K562 (cell line): Measurements from ENCODE around the gene SYCP3. TPM values are rescaled to one million over a fixed set of nuclear protein-coding genes. Genes with fewer than 3 reads are reported as not detected.

Experiments
- ARHGAP35 ChIP-seq: fragments of 450-650 bp; IDR thresholded peaks from 2 replicates; pipeline ENCODE4 v1.6.1; 2018; ENCODE audit not compliant: partially characterized antibody
- ATF1 ChIP-seq, 2 experiments: fragments of 450-650 bp in 1 of 2; IDR thresholded peaks; 2 replicates each; pipeline ENCODE4 v1.6.1; 2016; ENCODE audit warnings: missing compliant biosample characterization in 1 of 2, missing genetic modification characterization in 1 of 2
- FOSL1 ChIP-seq: fragments of 200-800 bp; sonication (Bioruptor generic); conservative IDR thresholded peaks from 2 replicates; pipeline ENCODE4 v1.6.1; 2016; ENCODE audit warnings: missing genetic modification characterization, missing compliant biosample characterization
- GTF2F1 ChIP-seq: IDR thresholded peaks from 2 replicates; pipeline ENCODE4 v1.6.1; 2011; ENCODE audit warnings: low read depth, low read length, improper control_type of control experiment
- MTA1 ChIP-seq: fragments of 450-650 bp; IDR thresholded peaks from 2 replicates; pipeline ENCODE4 v1.6.1; 2017; ENCODE audit warnings: borderline replicate concordance
- MTA2 ChIP-seq: fragments of 450-650 bp; IDR thresholded peaks from 2 replicates; pipeline ENCODE4 v1.6.1; 2016; ENCODE audit warnings: low read depth
- NFE2 ChIP-seq: IDR thresholded peaks from 2 replicates; pipeline ENCODE4 v1.6.1; 2014; ENCODE audit warnings: antibody characterized with exemption, low read depth
- NR2F6 ChIP-seq: fragments of 450-650 bp; formaldehyde crosslinking; IDR thresholded peaks from 2 replicates; pipeline ENCODE4 v1.4.0; 2020; ENCODE audit warnings: mild to moderate bottlenecking
- NUFIP1 ChIP-seq: fragments of 450-650 bp; IDR thresholded peaks from 2 replicates; pipeline ENCODE4 v1.6.1; 2018; ENCODE audit not compliant: partially characterized antibody
- OTX1 ChIP-seq: fragments of 450-650 bp; formaldehyde crosslinking; IDR thresholded peaks from 2 replicates; pipeline ENCODE4 v1.4.0; 2022; ENCODE audit warnings: mild to moderate bottlenecking
- PHF21A ChIP-seq: fragments of 450-650 bp; IDR thresholded peaks from 2 replicates; pipeline ENCODE4 v1.6.1; 2017; ENCODE audit warnings: low read depth, borderline replicate concordance
- PML ChIP-seq: IDR thresholded peaks from 2 replicates; pipeline ENCODE4 v1.6.1; 2012; ENCODE audit warnings: low read length, inconsistent platforms
- POLR2AphosphoS5 ChIP-seq: IDR thresholded peaks from 2 replicates; pipeline ENCODE4 v1.6.1; 2011; ENCODE audit warnings: mild to moderate bottlenecking, low read depth, low read length, moderate library complexity; ENCODE audit not compliant: control insufficient read depth, insufficient read depth
- SIX5 ChIP-seq, 2 experiments: IDR thresholded peaks; 2 replicates each; pipeline ENCODE4 v1.6.1; 2011; ENCODE audit warnings: low read length in 2 of 2, borderline replicate concordance in 1 of 2, low read depth in 1 of 2, mild to moderate bottlenecking in 1 of 2, moderate library complexity in 1 of 2; ENCODE audit not compliant: insufficient read depth in 1 of 2
- U2AF1 ChIP-seq: fragments of 200-400 bp; formaldehyde crosslinking; optimal IDR thresholded peaks from 2 replicates; pipeline ENCODE3; 2017; ENCODE audit warnings: mild to moderate bottlenecking, low read depth, low read length, moderate library complexity
- ZNF583 ChIP-seq: fragments of 250-450 bp; sonication (Bioruptor Pico); IDR thresholded peaks from 2 replicates; pipeline ENCODE4 v1.4.0; 2020
- polyA plus RNA-seq, 8 experiments: library from polyadenylated mRNA; depleted of rRNA in 4 of 8; stranded (reverse) in 5 of 8; unstranded in 3 of 8; fragments of >200 nt; fragmentation: Nextera tagmentation in 2 of 8; fragmentation: Illumina TruSeq in 1 of 8; extraction: Ambion mirVana in 2 of 8; extraction: Trizol in 1 of 8; gene quantifications; 2 replicates each; pipeline versions ENCODE4 v1.2.1 to v1.2.3, GENCODE V29; 2011 to 2014; ENCODE audit warnings: inconsistent platforms in 1 of 8, missing spikeins in 1 of 8
- total RNA-seq, 7 experiments: library from RNA; depleted of rRNA in 6 of 7; stranded (reverse); fragments of >200 nt in 6 of 7; fragmentation: Illumina TruSeq in 2 of 7; extraction: Trizol in 2 of 7; gene quantifications; 2 replicates each; pipeline versions ENCODE4 v1.2.1 to v1.2.3, GENCODE V29; 2011 to 2021; ENCODE audit warnings: low replicate concordance in 1 of 7
- TF ChIP-seq, protein P1 (sequence below), 2 experiments: IDR thresholded peaks; 2 replicates each; pipeline ENCODE4 v1.6.1; 2012; ENCODE audit warnings: improper control_type of control experiment in 2 of 2, low read depth in 2 of 2, low read length in 2 of 2, borderline replicate concordance in 1 of 2
- TF ChIP-seq, protein P2 (sequence below): sonication (generic); formaldehyde crosslinking; IDR thresholded peaks from 2 replicates; pipeline ENCODE4 v1.4.0; 2020; ENCODE audit warnings: mild to moderate bottlenecking, missing genetic modification reagents
- TF ChIP-seq, protein P3 (sequence below): fragments of 450-650 bp; IDR thresholded peaks from 2 replicates; pipeline ENCODE4 v1.6.1; 2016; ENCODE audit warnings: borderline replicate concordance
- TF ChIP-seq, protein P4 (sequence below): fragments of 250-450 bp; sonication (Bioruptor Pico); IDR thresholded peaks from 2 replicates; pipeline ENCODE4 v1.5.1; 2021; ENCODE audit warnings: mild to moderate bottlenecking

SYCP3 gene
- total and polyA plus RNA-seq, 9 of the 15 experiments (the other 6 are each of a cell fraction or from before 2014, with no cell fraction given), result 0.11 to 0.25 (median 0.22) TPM; not detected in 4

DNA sequence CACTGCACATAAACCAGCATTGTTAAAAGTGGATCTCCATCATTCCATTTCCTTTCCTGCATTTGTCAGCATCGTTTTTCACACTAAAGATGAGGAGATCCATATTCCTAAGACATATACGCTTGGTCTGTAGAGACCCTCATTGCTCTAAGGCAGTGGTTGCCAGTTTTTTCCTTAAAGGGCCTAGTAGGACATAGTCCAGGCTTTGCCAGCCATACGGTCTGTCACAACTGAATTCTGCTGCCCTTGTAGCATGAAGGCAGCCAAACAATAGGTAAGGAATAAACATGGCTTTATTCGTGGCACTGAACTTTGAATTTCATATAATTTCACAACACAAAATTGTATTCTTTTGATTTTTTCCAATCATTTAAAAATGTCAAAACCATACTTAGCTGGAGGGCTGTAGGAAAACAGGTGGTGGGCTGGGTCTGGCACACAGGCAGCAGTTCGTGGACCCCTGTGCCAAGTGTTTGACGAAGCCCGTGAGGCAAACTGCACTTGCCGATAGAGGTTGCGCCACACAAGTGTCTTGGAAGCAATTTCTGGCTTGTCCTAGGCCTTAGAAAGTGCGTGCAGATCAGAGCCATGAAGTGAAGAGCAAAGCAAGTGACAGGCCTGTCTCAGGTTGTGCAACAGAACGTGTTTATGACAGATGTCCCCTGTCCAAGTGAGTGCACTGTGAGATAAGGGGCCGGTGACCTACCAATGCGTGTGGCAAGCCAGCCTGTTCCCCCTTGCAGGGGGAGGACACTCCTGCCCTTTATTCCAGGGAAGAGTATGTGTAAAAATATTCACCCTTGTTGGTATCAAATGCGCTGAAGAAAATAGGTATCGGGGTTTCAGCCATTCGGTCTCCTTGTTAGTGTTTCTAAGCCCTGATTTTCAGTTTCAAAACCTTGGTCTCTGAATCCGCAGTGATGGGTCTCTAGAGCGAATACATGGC, 42.7 kb downstream of the SYCP3 start (continued):
- TF ChIP-seq, protein P1, sequence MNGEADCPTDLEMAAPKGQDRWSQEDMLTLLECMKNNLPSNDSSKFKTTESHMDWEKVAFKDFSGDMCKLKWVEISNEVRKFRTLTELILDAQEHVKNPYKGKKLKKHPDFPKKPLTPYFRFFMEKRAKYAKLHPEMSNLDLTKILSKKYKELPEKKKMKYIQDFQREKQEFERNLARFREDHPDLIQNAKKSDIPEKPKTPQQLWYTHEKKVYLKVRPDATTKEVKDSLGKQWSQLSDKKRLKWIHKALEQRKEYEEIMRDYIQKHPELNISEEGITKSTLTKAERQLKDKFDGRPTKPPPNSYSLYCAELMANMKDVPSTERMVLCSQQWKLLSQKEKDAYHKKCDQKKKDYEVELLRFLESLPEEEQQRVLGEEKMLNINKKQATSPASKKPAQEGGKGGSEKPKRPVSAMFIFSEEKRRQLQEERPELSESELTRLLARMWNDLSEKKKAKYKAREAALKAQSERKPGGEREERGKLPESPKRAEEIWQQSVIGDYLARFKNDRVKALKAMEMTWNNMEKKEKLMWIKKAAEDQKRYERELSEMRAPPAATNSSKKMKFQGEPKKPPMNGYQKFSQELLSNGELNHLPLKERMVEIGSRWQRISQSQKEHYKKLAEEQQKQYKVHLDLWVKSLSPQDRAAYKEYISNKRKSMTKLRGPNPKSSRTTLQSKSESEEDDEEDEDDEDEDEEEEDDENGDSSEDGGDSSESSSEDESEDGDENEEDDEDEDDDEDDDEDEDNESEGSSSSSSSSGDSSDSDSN (IDR thresholded peaks at IDR 0.05; ENCODE audit: borderline replicate concordance in 1 of 2, low read depth in 2 of 2, low read length in 2 of 2), result peak; percentile 46 to 51; a peak in 1 of 4 replicates
- TF ChIP-seq NUFIP1, result no peak
- TF ChIP-seq SIX5 (IDR thresholded peaks at IDR 0.05; ENCODE audit: borderline replicate concordance in 1 of 2, insufficient read depth in 1 of 2, low read depth in 1 of 2, low read length in 2 of 2), result no peak
- no peak for TF ChIP-seq ATF1 (CRISPR knock-in tag; IDR thresholded peaks at IDR 0.05)
- TF ChIP-seq ATF1 (tag; IDR thresholded peaks at IDR 0.05), result peak; percentile 81
- TF ChIP-seq, protein P2, sequence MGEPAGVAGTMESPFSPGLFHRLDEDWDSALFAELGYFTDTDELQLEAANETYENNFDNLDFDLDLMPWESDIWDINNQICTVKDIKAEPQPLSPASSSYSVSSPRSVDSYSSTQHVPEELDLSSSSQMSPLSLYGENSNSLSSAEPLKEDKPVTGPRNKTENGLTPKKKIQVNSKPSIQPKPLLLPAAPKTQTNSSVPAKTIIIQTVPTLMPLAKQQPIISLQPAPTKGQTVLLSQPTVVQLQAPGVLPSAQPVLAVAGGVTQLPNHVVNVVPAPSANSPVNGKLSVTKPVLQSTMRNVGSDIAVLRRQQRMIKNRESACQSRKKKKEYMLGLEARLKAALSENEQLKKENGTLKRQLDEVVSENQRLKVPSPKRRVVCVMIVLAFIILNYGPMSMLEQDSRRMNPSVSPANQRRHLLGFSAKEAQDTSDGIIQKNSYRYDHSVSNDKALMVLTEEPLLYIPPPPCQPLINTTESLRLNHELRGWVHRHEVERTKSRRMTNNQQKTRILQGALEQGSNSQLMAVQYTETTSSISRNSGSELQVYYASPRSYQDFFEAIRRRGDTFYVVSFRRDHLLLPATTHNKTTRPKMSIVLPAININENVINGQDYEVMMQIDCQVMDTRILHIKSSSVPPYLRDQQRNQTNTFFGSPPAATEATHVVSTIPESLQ (CRISPR knock-in tag), result no peak
- TF ChIP-seq FOSL1, result peak; percentile 66
- TF ChIP-seq MTA1, result no peak
- TF ChIP-seq MTA2, result peak; percentile 82
- no peak for TF ChIP-seq PHF21A
- peak; percentile 92 for TF ChIP-seq PML
- no peak for TF ChIP-seq OTX1
- TF ChIP-seq NFE2, result peak; percentile 42; the same call in 1 of the 2 replicates
- TF ChIP-seq, protein P3, sequence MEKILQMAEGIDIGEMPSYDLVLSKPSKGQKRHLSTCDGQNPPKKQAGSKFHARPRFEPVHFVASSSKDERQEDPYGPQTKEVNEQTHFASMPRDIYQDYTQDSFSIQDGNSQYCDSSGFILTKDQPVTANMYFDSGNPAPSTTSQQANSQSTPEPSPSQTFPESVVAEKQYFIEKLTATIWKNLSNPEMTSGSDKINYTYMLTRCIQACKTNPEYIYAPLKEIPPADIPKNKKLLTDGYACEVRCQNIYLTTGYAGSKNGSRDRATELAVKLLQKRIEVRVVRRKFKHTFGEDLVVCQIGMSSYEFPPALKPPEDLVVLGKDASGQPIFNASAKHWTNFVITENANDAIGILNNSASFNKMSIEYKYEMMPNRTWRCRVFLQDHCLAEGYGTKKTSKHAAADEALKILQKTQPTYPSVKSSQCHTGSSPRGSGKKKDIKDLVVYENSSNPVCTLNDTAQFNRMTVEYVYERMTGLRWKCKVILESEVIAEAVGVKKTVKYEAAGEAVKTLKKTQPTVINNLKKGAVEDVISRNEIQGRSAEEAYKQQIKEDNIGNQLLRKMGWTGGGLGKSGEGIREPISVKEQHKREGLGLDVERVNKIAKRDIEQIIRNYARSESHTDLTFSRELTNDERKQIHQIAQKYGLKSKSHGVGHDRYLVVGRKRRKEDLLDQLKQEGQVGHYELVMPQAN, result peak; percentile 61; the same call in 1 of the 2 replicates
- TF ChIP-seq U2AF1, result no peak
- TF ChIP-seq NR2F6 (CRISPR knock-in tag), result no peak
- peak; percentile 92 for TF ChIP-seq POLR2AphosphoS5
- TF ChIP-seq, protein P4, sequence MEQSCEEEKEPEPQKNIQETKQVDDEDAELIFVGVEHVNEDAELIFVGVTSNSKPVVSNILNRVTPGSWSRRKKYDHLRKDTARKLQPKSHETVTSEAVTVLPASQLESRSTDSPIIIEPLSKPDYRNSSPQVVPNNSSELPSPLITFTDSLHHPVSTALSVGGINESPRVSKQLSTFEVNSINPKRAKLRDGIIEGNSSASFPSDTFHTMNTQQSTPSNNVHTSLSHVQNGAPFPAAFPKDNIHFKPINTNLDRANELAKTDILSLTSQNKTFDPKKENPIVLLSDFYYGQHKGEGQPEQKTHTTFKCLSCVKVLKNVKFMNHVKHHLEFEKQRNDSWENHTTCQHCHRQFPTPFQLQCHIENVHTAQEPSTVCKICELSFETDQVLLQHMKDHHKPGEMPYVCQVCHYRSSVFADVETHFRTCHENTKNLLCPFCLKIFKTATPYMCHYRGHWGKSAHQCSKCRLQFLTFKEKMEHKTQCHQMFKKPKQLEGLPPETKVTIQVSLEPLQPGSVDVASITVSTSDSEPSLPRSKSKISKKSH, result no peak
- TF ChIP-seq GTF2F1, result no peak
- no peak for TF ChIP-seq ARHGAP35
- peak; percentile 30; the same call in 1 of the 2 replicates for TF ChIP-seq ZNF583
